HT1080 (cell line): ENCODE data around the gene LRRC61. TPM values are rescaled to one million over a fixed set of nuclear protein-coding genes. Genes with fewer than 3 reads are reported as not detected.

ENCODE experiments used
- DNase-seq: peaks from one replicate; pipeline ENCODE4 v3.0.0-alpha.2; 2015; ENCODE audit warnings: low read depth
- total RNA-seq: library from RNA; depleted of rRNA; stranded (reverse); fragments of >200 nt; shearing (Covaris generic); gene quantifications from 2 replicates; pipeline ENCODE4 v1.2.3, GENCODE V29; 2014

The LRRC61 gene
- total RNA-seq, 1 experiment from 2014 or later: not detected

DNA sequence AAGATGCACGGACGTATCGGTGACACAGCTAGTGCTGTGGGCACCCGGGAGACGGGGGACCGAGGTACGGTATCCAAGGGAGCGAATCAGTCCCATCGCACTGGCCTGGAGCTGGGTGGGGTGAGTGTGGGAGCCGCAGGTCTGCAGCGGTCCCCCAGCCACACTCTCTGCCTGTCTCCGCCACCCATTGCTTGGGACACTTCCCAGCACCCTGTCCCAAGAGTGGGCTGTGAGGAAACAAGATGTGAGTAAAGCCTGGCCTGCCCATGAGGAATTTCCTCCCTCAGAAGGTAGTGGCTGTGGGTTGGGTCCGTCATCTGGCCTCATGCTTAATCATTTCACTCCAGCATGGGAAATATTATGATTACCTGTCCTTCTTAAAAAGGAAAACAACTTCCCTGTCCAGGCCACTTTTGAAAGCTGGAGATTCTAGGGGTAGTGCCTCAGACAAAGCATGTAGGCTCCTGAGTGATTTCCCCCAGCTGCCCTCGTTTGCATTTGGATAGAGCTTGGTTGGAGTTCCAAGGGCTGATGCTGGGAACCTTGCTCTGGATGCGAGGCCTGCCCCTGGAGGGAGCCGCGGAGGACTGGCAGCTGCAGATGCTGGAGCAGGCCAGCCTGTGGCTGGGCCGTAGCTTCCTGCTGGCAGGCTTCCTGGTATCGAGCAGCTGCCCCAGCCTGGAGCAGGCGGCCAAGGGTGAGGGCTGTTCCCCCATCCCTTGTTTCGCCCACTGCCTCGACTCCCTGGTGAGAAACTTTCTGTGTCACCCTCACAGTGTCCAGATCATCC is 6.4 kb downstream of the LRRC61 start:
- DNase-seq: no peak

DNA sequence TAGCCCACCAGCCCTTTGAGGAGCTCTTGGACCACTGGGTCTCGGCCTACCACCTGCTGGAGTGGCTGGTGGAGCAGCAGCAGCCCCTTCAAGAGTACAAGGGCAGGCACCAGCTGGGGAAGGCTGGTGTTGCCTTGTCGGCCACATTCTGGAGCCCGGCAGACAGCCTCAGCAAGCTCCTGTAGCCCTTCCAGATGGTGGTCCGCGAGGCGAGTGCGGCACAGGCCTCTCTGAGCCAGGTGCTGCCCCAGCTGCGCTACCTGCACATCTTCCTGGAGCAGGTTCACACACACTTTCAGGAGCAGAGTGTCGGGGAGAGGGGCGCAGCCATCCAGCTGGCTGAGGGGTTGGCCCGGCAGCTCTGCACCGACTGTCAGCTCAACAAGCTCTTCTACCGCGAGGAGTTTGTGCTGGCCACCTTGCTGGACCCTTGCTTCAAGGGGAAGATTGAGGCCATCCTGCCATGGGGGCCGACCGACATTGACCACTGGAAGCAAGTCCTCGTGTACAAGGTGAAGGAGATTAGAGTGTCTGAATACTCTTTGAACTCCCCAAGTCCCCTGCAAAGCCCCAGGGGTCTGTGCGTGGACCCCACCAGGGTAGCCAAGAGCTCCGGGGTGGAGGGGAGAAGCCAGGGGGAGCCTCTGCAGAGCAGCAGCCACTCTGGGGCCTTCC is 7.2 kb downstream of the LRRC61 start:
- no peak for DNase-seq

DNA sequence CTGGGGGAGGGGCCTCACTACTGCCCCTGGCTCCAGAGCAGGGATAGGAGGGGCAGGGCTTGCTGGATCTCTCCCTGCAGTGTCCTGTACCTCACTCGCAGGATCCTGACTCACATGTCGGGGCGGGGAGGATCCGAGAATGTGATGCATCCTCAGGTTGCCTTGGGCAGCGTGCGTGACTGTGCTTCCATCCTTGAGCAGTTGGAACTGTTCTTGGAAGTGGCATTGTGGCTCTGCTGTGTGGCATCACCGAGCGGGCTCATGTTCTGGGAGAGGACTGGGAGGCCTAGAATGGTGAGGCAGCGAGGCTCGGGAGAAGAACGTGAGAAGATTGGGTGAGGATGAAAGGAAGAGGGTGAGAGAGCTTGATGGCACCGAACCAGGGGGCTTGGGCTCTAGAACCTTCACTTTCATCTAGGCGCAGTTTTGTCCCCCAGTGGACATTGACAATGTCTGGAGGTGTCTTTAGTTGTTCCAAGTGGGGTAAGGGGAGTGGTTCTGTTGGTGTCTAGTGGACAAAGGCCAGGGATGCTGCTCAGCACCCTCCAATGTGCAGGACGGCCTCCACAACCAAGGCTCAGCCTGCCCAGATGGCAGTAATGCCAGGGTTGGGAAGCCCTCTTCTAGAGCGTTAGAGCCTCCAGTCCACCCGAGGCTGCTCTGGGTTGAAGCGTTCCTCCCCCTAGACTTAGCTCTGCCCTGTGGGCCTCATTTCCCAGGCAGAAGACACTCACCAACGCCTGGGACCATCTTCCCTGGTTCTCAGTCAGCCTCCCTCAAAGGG is 9.9 kb downstream of the LRRC61 start:
- no peak for DNase-seq

DNA sequence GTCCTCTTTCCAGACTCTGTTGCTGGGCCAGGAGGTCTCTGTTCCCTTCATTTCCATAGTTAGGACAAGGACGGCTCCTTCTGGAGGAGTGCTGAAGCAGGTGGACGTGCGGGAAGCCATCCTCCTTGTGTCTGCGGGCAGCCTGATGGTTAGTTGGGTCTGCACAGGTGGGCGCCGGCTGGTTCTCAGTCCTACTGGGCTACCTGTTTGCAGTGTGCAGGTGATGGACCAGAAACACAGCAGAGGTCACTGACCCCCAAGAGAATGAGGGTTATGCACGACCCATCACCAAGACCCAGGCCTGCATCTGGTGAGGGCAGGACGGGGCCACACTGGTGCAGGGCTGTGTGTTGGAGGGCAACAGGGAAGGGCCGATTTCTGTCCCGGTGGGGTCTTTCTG is 10.5 kb downstream of the LRRC61 start:
- DNase-seq: no peak

DNA sequence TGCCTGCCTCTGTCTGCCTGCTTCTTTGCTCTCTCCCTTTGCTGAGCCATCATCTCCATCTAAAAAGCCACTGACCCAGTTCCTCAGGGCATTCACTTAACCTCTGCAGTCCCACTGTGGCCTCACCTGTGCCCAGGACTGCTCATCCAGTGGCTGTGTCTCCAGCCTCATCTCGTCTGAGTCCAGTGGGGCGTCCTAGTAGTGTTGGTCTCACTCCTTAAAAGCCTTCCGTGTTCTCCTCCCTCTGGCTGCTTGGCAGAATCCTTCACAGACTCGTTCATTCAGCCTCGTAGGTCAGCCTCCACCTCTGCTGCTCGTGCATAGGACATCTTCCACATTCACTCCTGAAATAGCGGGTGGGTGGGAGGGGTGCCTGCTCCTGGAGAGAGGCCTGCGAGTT is 11.0 kb downstream of the LRRC61 start:
- no peak for DNase-seq

DNA sequence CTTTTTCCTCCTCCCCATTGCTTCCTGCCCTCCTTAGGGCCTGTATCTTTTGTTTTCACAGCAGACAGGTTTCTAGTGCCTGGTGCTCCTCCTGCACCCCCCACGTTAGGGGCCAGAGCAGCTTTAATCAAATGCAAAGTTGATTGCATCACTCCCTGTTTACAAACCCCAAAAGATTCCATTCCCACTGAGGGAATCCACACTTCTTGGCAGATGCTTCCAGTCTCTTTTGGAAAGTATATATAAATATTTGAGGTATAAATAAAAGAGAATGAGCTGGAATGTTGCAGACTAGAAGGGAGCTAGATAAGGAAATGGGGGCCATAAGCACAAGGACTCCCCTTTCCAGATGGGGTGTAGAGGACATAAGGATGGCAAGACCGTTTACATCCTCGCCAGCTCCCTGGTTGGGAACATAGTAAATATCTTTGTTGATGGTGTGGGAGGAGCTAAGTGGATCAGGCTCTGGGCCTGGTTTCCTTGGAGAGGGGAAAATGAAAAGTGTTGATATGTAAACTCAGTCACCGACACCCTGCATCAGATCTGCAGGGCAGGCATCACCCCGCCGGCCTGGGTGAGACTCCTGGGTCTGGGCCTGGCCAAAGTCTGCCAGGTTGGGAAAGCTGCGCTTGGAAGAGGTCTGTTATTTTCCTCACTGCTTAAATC is 12.1 kb downstream of the LRRC61 start:
- no peak for DNase-seq

DNA sequence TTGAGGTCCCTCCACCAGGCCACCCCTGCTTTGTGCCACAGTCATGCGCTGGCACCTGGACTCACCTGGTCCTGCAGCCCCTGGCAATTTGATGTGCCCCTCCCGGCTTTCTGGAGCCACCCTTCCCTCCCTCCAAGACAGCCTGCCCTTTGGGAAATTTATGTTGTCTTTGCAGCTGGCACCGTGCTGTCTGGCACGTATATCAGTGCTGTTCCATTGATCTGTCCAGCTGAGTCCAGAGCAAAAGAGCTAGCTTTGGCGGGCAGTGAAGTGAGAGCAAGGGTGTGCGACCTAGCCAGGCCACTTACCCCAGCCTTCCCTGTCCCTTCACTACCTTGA is 12.6 kb downstream of the LRRC61 start:
- DNase-seq: no peak

DNA sequence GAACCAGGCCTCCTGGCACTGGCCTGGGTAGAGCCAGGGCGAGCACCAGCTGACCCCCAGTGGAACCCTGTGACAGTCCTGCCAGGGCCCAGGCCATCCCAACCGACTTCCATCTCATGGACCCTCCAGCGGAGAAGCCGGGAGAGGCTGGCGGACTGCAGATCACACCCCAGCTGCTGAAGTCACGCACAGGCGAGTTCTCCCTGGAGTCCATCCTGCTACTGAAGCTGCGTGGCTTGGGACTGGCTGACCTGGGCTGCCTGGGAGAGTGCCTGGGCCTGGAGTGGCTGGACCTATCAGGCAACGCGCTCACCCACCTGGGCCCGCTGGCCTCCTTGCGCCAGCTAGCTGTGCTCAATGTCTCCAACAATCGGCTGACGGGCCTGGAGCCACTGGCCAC is 13.6 kb downstream of the LRRC61 start:
- no peak for DNase-seq

DNA sequence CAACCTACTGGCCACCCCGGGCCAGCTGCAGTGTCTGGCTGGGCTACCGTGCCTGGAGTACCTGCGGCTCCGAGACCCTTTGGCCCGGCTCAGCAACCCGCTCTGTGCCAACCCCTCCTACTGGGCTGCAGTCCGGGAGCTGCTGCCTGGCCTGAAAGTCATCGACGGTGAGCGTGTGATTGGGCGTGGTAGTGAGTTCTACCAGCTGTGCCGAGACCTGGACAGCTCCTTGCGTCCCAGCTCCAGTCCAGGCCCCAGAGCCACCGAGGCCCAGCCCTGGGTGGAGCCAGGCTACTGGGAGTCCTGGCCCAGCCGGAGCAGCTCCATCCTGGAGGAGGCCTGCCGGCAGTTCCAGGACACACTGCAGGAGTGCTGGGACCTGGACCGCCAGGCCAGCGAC is 14.0 kb downstream of the LRRC61 start:
- DNase-seq: no peak

DNA sequence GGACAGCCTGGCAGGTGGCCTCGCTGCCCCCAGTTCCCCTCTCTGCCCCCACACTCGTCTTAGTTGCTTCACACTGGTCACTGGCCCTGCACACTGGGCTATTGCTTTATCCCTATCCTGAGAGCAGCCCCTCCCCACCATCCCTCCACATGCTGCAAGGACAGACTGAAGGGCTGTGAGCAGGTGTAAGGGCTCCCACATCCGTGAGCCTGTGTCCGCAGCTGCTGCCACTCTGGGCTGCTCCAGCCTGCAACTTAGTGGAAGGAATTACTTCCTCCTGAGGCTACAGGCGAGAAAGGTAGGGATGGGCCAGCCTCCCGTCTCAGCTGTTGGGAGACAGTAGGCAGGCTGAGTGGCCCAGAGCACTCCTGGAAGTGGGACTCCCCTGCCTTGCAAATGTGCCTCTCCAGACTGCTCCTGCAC is 14.5 kb downstream of the LRRC61 start:
- DNase-seq: no peak

DNA sequence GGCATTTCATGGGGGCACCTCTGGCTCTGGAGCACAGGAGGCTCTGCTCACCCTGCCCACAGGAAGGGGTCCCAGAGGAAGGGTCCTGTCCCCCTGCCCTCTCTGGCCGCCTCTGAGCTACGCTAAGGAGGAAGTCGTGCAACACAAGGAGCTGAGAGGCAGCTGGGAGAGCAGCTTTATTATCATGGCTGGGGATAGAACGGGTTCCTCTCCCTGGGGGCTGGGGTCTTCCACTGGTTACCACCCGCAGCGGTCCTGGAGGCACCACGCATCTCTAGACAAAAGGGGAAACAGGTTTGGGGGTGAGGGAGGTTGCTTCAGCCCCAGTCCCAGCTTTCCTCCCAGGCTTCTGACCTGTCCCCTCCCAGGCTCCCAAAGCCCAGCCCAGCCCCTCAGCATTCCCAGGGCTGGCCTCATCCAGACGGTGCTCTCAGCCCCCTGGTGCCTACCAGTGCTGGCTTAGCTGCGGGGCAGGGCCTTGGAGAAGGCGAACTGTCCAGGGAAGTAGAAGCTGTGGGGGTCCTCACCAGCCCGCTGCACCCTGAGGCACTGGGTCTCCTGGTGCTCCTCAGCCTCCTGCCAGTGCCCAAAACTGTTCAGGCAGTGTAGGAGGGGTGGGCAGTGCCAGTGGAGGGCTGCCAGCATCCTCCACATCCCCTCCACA is 15.1 kb downstream of the LRRC61 start:
- DNase-seq: no peak

DNA sequence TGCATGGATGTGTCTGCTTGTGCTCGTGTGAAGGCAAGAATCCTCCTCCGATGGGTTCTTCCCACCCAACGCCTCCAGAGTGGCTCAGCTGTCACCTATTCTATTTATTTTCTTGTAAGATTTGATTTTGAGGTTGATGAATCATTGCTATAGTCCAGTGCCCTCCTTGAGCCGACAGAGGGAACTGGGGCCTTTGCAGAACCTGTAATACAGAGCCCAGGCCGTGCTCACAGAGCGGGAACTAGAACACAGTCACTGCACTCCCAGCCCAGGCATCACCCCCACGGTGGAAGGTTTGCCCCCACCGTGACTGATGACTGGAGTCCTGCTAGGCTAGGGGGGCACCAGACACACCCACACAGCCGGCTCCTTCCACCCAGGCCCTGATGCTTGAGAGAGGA is 16.3 kb downstream of the LRRC61 start:
- DNase-seq: no peak

DNA sequence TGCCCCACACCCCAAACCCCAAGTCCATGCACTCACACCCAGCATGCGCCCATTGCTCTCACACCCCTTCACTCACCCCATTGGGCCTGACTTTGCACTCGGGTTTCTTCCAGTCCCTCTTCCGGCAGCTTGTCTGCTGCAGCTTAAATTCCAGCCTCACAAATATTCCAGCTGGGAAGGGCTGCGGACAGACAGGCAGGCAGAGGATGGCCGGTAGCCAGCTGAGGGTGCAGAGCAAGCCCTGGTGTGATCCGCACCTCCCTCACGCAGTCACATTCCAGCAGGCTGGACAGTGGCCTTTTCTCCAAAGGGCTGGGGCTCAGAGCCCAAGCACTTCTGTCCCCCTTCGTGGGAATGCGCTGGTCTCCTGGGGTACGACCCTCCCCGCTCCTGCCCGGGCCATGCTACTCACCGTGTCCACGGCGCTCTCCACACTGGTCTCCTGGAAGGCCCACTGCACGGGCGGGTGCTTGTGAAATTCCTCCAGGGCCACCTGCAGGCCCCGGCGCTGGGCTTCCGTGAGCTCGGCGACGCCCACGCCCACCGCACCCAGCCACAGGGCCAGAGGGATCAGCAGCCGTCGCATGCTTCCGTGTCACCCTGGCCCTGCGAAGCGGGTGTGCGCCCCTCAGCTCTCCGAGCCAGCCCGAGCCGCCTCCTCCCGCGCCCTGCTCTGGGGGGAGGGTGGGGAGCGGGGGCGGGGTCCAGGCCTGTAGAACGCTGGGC is 17.0 kb downstream of the LRRC61 start:
- no peak for DNase-seq

DNA sequence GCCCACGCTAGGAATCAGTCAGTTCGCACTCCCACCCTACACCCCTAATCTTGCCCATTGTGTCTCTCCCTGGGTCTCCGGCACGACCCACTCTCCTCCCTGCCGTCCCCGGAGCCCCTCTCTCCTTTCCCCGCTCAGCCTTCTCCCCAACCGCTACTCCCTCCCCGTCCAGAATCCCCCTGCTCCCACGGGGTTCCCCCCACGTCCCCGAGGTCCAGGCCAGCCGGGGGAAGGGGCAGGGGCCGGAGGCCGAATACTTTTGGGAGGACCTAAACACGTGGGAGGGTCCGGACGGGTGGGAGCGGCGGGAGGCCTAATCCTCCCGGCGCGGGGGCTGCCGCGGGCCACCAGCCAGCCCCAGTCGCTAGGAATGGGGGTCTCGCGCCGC is 17.7 kb downstream of the LRRC61 start:
- no peak for DNase-seq

DNA sequence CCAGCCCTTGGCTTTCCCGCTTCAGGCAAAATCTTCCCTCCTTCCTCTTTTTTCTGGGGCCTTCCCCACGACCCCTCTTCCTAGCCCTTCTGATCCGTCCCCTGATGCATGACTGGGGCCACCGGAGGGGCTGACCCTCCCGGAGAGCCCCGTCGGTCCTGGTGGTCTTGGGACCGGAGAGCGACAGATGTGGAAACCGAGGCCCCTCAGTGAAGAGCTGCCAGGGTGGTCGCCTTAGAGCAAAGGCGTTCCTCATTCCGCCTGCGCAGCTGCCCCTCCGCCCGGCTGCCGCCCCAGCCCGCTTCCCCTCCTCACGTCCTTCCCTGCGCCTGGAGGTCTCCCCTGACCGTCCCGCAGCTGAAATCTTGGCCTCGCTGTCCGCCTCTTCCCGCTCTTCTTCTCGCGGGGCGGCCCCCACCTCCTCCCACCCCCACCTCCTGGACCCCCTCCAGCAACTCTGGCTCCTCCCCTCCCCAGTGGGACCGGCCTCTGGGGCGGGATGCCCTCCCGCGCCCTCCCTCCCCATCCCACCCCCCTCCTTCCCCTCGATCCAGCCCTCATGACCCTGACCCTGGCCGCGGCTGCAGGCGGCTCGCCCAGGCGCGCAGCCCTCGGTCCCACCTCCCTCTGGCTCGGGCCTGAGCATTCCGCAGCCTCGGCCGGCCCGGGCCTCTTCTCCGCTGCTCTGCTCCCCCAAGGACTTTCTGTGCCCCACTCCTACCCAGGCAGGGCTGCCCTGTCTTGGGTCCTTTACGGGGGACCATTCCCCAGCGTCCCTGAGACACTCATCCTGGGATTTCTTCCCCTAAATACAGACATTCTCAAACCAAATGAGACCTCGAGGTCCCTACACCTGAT is 18.3 kb downstream of the LRRC61 start, which contains the start of gene RARRES2:
RARRES2 (minus strand) TSS at position 367 of the 858 bp plus-strand sequence. CDS start 1,020 bp downstream, outside the sequence.
- DNase-seq: no peak

DNA sequence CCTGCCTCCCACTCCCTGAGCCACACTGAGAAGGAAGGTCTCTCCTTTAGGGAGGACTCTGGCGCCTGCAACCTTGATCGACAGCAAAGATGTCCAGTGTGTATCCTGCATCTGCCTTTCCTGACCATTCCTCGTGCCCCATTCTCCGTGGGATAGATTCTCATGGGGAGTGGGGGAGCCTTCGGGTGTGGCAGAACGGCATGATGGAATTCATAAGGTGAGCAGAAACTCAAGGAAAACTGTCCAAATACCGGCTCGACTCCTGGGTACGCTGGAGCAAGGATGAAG is 18.9 kb downstream of the LRRC61 start:
- DNase-seq: no peak

DNA sequence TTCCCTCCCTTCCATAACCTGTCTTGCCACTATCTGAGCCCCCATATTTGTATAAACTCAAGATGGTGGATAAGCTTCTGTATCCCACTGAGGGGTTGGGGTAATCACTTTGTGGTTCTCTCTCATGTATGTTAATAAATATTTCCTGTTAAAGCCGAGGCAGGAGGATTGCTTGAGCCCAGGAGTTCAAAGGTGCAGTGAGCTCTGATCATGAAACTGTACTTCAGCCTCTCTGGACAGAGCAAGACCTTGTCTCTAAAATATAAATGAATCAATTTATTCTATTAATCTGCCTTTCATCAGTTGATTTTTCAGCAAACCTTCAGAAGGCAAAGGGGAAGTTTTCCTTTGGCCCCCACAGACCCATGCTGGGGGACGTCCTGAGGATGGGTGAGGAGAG is 20.1 kb downstream of the LRRC61 start:
- DNase-seq: no peak

DNA sequence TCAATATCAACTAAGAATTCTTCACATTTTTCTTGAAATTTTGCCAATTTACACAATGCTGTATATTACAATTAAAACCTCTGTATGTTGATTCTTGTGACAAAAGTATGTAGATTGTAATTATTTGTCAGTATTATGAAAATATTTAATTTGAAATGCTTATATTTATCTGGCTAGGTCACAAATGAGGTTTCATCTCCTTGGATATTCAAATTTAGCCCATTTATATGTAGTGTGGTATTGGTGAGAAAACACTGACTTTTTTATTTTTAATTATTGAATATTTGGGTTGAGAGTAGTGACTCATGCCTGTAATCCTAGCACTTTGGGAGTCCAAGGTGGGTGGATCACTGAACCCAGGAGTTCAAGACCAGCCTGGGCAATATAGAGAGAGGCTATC is 21.1 kb downstream of the LRRC61 start:
- DNase-seq: no peak

DNA sequence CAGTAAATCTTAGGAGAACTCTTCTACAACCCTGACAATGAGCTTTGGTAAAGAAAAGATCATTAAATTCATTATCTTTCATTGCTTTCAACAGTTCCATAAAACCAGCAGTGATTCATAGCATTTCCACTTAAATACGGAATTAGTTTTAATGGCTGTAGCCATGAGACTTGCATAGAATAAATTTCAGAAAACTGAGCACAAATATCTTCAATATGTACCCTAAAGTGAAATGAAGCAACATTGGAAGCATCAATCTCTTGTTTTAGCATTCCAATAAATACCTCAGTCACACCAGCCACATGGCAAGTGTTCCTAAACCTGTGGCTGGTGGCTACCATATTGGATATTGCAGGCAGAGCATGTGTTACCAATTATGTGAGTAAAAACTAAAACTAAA is 21.9 kb downstream of the LRRC61 start:
- DNase-seq: no peak

DNA sequence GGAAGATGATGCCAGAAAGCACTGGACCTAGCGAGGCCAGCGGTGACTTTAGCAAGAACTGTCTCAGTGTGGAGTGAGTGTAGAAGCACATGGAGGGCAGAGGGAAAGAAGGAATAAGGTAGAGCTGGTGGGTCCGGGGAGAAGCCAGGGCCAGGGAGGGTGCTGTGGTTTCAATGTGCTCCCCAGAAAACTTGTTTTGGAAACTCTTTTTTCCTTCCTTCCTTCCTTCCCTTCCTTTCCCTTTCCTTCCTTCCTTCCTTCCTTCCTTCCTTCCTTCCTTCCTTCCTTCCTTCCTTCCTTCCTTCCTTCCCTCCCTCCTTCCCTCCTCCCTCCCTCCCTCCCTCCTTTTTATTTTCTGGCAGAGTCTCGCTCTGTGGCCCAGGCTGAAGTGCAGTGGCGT is 23.8 kb downstream of the LRRC61 start:
- no peak for DNase-seq
